HL-60 (cell line): ENCODE measurements around the gene CPS1.

ENCODE experiments used
- GABPA ChIP-seq: IDR thresholded peaks from 2 replicates; pipeline ENCODE4 v1.6.1; 2012; ENCODE audit warnings: low read depth
- POLR2AphosphoS5 ChIP-seq: IDR thresholded peaks from 2 replicates; pipeline ENCODE4 v1.6.1; 2012; ENCODE audit warnings: low read depth
- SPI1 ChIP-seq: IDR thresholded peaks from 2 replicates; pipeline ENCODE4 v1.6.1; 2012; ENCODE audit warnings: low read depth, mild to moderate bottlenecking, borderline replicate concordance
- TF ChIP-seq, protein P1 (sequence below): IDR thresholded peaks from one replicate; pipeline ENCODE4 v1.5.1; 2011; ENCODE audit warnings: low read length, control low read depth, inconsistent platforms; ENCODE audit not compliant: insufficient read depth
- TF ChIP-seq, protein P2 (sequence below): IDR thresholded peaks from 2 replicates; pipeline ENCODE4 v1.6.1; 2012; ENCODE audit warnings: low read depth; ENCODE audit not compliant: insufficient replicate concordance

DNA sequence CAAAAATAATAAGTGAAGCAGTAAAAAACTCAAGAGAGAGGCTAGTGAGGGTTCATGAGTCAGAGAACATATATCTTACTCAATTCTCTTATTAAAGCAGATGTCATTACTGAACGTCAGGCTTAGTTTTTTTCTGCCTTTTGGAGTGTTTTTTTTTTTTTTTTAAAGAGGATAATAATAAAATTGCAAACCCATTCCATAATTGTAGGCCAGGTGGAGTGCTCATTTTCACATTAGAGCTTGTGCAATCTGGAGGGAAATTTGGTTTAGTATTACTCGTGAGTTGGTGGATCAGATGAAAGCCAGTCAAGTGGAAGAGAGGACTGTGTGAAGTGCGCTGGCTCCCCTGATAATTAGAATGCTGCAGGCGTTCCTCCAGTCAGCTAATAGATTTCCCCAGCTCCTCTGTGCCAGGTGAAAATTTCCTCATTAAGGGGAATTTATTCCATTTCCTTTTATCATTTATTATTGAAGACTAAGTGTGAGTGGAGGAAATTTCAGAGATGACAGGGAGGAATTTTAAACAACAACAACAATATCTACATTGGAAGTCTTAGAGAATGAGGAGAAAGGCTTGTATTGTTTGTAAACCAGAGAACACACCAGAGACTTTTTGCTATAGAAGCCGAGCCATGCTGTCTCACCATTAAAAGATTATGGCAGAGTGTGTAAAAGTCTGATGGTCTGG is 74.6 kb downstream of the CPS1 start:
- TF ChIP-seq, protein P1, sequence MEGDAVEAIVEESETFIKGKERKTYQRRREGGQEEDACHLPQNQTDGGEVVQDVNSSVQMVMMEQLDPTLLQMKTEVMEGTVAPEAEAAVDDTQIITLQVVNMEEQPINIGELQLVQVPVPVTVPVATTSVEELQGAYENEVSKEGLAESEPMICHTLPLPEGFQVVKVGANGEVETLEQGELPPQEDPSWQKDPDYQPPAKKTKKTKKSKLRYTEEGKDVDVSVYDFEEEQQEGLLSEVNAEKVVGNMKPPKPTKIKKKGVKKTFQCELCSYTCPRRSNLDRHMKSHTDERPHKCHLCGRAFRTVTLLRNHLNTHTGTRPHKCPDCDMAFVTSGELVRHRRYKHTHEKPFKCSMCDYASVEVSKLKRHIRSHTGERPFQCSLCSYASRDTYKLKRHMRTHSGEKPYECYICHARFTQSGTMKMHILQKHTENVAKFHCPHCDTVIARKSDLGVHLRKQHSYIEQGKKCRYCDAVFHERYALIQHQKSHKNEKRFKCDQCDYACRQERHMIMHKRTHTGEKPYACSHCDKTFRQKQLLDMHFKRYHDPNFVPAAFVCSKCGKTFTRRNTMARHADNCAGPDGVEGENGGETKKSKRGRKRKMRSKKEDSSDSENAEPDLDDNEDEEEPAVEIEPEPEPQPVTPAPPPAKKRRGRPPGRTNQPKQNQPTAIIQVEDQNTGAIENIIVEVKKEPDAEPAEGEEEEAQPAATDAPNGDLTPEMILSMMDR, result no peak
- TF ChIP-seq, protein P2, sequence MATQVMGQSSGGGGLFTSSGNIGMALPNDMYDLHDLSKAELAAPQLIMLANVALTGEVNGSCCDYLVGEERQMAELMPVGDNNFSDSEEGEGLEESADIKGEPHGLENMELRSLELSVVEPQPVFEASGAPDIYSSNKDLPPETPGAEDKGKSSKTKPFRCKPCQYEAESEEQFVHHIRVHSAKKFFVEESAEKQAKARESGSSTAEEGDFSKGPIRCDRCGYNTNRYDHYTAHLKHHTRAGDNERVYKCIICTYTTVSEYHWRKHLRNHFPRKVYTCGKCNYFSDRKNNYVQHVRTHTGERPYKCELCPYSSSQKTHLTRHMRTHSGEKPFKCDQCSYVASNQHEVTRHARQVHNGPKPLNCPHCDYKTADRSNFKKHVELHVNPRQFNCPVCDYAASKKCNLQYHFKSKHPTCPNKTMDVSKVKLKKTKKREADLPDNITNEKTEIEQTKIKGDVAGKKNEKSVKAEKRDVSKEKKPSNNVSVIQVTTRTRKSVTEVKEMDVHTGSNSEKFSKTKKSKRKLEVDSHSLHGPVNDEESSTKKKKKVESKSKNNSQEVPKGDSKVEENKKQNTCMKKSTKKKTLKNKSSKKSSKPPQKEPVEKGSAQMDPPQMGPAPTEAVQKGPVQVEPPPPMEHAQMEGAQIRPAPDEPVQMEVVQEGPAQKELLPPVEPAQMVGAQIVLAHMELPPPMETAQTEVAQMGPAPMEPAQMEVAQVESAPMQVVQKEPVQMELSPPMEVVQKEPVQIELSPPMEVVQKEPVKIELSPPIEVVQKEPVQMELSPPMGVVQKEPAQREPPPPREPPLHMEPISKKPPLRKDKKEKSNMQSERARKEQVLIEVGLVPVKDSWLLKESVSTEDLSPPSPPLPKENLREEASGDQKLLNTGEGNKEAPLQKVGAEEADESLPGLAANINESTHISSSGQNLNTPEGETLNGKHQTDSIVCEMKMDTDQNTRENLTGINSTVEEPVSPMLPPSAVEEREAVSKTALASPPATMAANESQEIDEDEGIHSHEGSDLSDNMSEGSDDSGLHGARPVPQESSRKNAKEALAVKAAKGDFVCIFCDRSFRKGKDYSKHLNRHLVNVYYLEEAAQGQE, result no peak
- no peak for TF ChIP-seq SPI1
- no peak for TF ChIP-seq POLR2AphosphoS5
- no peak for TF ChIP-seq GABPA
